GM19468 (cell line): Measurements from ENCODE around the gene KRT36.

Source experiments
- ATAC-seq: cut with Tn5 transposase; IDR thresholded peaks from one replicate; pipeline ENCODE4 v1.9.1; 2021; ENCODE audit warnings: mild to moderate bottlenecking, moderate library complexity, moderate number of reproducible peaks; ENCODE audit not compliant: unreplicated experiment; ENCODE audit errors: extremely low read depth

KRT36 gene

DNA sequence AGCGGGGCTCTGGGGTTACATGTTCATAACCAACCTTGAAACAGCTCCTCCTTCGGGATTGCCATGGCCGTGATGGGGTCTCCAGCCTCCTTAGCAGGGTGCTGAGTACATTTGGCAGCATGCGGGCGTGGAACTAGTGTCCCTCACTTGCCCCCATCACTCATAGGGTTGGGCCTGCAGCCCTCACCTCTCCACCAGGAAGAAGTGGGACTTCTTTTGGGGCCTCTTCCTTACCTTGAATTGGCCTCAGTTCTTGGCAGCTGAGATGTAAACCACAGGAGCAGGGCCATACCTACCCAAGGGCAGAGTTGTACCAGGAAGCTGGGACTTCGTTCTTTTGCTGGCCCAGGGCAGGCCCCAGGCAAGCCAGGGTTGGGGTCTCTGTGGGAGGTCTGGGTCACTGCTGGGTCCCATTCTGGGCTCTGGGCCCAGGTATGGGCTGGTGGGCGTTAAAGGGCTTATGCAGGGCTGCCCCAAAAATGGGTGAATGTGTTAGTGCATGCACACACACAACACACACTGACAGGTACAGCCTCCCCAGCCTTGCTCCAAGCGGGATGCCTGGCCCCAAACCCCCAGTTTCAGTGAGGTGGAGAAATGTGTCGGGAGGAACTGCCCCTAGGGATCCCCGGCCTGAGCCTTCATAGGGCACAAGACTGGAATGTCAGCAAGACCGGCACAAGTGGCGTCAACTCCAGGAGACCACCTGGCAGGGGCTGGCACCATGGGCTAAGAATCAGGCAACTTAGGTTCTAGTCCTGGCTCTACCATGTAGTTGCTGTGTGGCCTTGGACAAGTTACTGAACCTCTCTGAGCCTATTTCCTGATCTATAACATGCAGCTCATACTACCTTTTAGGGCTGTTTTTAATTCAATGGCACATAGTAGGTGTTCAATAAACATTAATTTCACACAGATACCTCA, 32.9 kb upstream of the KRT36 start:
- ATAC-seq: no peak

DNA sequence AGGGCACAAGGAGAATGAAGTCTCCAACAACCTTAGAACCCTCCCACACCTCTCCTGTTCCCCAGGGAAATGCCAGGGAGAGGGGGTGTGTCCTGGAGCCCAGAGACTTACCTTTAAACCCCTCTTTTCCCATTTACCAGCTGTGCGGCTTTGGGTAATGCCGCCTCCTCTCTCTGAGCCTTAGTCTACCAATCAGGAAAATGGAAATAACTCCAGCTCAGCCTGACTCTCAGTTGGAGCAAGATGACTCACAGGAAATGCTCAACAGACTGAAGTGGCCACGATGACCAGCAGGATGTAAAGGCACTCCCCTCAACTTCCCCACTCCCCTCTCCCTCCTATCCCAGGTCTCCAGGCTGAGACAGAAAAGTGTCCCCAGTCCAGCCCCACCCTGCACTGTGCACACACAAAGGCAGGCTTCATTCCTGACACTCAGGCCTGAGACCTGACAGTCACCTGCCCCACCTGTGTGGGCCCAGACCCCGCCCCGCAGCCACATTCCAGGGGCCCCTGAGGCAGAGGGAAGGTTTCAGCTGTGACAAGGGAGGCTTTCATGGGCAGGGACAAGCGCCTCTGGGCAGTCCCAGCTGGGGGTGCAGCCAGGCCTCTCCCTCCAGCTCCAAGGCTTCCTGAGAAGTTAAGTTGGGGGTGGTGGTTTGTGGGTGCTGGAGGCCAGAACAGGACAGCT, 32.0 kb upstream of the KRT36 start:
- no peak for ATAC-seq

DNA sequence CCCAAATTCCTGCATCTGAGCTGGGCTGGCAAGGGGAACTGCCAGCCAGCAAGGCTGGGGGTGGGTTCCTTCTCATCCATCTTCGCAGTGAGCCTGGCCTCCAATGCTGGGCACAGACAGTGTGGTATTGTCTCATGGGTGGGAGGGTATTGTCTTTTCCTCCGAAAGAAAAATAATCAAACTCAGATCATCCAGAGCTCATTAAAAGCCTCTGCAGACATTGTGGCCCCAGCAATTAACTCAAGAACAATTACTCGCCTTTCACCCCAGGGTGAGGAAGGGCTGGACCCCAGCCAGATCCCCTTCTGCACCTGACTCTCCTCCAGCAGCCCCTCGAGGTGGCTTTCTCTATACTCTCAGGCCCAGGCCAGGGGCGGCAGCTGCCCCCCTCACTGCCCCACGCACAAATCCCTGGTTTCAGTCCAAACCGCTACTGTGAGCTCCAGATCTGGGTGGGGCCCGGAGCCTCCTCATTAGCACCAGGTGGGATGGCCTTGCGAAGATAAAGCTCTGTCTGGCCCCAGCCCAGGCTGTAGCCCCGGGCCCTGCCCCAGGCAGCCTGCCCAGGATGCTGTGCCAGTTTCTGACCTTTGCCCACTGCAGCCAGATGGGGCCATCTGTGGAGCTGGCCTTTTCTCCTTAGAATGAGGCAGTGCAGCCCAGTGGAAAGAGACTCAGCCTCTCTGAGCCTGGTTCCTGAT, 31.3 kb upstream of the KRT36 start:
- ATAC-seq: no peak

DNA sequence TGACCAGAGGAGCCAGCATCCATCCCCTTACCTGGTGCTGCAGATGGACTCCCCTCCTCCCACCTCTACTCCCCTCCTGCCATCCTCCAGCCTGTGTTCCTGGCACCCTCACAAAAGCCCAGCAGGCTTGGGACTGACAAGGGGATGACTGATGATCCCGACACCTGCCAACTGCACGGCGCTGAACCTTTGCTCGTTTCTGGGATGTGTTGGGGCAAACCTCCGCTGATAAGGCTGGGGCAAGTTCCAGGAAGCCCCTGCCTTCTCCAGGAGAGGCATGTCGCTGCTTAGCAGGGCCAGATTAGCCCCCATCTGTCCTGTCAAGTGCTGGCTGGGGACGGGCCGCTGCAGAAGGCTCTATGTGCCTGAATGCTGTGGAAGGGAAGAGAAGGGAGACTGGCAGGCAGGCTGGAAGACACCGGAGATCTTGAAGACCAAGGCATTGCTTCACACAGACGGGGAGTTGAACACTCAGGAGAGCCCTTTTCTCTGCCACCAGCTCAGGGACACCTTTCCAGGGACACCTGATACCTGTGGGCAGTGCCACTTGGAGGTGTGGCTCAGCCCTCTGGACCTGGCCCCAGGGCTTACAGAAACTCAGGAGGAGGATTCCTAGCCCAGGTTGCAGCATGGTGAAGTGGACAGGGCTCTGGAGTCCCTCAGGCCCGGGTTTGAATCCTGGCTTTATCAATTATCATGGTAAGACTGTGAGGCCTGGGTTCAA, 30.0 kb upstream of the KRT36 start:
- ATAC-seq: no peak

DNA sequence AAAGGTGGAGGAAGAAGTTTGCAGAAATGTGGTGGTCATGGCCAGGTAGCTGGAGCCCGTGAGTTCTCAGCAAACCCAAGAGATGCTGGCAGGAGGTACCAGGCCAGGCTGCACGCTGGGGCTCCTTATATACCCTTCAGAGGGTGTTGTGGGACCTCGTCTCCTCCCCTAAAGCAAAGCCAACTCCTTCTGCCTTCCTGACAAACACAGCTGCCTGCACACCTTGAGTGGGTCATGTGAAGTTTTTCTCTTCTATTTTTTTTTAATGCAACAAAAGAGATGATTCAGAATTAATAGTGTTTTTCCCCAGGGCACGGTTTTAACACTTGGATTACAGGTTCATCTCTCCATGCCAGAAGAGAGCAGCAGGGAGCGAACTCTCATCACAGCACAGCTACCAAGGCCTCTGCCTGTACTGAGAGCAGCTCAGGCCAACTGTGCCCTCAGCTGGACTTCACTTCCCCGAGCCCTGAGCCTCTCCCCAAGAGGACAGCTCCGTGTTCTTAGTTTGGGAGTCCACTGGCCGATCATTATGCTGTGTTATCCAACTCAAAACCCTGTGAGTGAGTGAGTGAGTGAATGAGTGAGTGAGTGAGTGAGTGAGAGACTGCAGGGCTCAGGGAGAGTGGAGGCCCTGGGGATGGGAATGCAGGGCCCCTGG, 29.2 kb upstream of the KRT36 start, which contains the start of gene KRT15:
Gene KRT15, minus strand, starts transcription at position 102 of the 661 bp plus-strand sequence. Its CDS starts 63 bp downstream, at position 39.
- no peak for ATAC-seq

DNA sequence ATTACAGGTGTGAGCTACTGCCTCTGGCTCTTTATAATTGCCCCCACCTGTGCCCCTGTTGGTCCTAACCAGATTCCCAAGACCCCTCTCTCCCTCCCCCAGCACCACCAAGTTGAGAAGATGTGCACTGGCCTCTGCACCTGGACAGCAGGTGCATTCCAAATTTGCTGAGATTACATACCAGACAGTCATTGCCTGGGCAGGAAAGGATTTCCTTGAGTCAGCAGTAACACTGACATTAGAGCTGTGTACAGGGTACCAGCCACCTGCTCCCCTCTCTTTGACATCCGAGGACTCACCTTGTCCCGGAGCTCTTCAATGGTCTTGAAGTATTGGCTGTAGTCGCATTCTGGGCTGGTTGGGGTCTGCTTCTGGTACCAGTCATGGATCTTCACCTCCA, 28.3 kb upstream of the KRT36 start:
- ATAC-seq: no peak

DNA sequence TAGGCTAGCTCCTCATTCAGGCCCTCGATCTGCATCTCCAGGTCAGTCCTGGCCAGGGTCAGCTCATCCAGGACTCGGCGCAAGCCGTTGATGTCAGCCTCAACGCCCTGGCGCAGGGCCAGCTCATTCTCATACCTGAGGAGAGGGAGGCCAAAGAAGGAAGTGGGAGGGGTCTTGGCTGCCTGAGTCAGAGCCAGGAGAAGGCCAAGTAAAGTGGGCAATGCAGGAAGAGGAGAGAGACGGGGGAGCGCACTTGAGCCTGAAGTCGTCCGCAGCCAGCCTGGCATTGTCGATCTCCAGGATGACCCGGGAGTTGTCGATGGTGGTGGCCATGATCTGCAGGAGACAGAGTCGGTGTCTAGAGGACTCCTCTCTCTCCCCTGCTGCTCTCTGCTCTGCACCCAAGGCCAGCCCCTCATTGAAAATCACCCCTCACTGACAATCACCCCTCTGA, 27.1 kb upstream of the KRT36 start:
- no peak for ATAC-seq

DNA sequence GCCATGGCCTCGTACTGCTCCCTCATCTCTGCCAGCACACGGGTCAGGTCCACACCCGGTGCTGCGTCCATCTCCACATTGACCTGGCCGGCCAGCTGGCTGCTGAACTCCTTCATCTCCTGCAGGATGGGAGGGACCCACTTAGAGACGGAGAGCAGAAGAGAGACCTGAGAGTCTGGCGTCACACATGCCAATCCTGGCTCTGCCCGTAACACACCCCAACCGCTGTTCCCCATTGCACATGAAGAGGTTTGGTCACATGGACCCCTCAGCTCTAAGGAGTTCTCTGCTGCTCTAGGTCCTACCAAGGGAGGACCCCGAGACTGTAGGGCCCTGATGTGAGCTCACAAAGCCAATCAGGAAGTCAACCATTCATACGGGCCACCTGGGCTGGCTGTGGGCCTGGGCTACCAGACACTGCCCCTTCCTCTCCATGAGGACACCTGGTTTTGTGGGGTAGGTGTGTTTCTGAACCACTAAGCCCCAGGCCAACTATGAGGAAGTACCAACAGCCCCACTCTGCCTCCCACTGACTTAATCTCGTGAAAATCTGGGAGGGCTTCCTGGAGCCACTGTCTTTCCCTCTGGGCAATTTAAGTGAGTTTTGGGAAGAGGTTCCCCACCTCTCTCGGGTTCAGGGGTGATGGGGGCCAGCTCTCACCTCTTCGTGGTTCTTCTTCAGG, 26.6 kb upstream of the KRT36 start:
- ATAC-seq: no peak

DNA sequence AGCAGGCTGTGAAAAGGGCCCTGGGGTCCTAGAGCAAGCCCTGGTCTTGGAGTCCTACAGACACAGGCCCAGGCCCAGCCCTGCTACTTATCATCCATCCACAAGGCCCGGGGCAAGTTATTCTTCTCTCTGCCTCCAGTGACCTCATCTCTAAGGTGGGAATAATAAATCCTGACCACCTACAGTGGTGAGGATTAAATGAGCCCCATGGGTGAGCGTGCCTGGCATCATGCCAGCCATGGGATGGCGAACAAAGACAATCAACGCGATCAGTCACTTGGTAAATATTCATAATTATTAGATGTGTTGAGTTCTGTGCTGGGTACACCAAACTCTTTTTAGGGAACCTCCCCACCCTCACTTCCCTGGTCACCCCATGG, 23.4 kb upstream of the KRT36 start:
- no peak for ATAC-seq

DNA sequence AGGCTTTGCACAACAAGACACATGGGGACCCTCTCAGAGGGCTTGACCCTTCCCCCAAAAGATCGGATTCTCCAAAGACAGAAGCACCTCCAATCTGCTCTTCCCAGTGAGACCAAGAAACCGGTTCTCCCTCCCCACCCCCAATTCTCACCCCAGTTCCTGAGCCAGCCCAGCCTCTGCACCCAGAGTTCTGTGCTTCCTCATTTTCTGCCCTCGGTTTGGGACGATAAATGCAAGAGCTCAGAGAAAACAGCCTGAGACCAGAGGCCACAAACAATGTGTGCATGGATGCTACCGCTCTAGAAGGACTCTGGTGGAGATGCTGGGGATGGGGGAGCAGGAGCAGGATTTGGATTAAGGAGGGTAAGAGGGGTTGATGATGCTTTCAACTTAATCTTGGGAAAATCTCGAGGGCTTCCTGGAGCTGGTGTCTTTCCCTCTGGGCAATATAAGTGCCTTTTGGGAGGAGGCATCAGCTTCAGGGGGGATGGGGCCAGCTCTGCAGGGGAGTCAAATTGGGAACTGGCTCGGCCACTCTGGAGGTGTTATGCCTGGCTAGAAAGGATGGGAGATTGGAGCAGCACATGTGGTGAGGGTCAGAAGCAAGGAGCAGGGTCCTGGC, 22.9 kb upstream of the KRT36 start:
- ATAC-seq: no peak

DNA sequence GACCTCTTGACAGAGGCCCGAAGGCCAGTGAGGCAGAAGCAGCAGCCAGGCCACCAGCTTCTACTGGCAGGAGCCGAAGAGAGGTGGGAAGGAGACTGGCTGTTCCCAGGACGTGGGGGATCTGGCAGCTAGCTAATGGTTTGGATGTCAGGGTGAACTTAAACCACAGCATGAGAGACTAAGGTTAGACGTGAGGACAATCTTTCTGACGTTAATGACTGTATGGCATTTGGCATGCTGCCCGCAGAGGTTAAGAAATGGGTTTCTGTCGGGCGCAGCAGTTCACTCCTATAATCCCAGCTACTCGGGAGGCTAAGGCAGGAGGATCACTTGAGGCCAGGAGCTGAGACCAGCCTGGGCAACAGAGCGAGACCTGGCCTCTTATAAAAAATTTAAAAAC, 22.0 kb upstream of the KRT36 start:
- no peak for ATAC-seq

DNA sequence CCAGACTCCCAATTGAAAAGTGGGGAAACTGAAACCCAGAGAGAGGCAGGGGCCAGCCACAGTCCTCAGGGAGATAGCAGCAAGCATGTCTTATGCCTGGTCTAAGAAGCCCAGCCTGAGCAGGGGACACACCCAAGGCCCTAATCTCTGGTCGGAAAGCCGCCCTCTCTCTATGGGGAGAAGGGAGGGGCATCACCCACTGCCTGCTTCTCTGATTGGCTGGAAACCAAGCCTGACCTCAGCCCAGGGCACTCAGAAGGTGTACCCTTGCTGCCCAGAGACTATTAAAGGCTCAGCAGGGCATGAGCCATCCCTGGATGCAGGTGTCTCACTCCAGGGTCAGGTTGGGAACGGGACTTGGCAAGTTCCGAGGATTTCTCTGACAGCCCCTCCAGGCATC, 21.4 kb upstream of the KRT36 start:
- ATAC-seq: no peak

DNA sequence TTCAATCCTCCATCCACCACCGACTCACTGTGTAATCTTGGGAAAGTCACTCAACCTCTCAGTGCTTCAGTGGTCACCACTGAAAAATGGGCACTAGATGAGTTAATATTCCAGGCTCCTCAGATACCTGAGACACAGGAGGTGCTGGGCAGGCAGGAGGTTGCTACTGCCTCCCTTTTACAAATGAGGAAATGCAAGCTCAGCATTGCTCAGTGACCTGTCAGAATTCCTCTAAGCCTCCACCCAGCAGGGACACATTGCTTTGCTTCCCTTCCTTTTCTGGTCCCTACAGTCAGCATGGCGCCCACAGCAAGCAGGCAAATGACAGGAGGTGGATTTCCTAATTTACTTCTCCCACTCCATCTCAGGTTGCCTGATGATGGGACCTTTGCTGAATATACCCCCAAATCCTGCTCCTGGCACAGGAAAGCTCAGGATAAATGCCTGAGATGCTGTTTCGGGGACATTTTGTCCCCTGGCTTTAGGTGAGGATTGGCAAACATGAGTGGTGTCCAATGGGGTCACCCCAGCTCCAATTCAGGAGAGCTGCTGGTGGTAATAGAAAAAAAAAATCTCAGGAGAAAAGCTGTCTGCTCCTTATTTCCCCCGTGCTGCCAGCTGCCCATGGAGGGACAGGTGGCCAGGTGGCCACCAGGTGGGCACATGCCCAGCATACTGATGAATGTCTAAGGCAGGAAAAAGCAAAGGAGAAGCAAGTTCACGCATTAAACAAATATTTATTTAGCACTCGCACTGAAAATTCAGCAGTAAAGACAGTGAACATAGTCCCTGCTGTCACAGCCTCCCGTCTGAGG, 20.7 kb upstream of the KRT36 start:
- ATAC-seq: no peak

DNA sequence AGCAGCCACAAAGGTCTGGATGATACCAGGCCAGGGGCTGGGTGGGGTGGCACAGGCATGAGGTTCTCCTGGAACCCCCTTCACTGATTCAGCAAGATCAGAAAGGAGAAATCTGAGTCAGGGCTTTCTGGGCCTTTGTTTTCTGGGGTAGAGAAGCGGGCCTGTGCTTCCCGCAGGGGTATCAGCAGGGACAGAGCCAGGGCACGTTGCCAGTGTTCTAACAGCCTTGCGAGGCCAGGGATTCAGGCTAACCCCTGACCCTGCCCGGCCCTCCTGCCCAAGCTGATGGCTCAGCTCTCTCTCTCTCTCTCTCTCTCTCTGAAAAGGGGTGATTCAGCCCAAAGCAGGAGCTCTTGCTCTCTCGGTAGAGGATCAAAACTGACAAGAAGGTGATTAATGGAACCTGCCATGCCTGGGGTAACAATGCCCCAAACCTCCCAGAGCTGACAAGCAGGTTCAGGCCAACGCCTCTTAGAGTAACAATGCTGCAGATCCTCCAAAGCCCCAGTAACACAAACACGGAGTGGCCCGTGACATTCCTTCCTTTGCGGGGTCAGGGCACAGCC, 17.7 kb upstream of the KRT36 start:
- no peak for ATAC-seq

DNA sequence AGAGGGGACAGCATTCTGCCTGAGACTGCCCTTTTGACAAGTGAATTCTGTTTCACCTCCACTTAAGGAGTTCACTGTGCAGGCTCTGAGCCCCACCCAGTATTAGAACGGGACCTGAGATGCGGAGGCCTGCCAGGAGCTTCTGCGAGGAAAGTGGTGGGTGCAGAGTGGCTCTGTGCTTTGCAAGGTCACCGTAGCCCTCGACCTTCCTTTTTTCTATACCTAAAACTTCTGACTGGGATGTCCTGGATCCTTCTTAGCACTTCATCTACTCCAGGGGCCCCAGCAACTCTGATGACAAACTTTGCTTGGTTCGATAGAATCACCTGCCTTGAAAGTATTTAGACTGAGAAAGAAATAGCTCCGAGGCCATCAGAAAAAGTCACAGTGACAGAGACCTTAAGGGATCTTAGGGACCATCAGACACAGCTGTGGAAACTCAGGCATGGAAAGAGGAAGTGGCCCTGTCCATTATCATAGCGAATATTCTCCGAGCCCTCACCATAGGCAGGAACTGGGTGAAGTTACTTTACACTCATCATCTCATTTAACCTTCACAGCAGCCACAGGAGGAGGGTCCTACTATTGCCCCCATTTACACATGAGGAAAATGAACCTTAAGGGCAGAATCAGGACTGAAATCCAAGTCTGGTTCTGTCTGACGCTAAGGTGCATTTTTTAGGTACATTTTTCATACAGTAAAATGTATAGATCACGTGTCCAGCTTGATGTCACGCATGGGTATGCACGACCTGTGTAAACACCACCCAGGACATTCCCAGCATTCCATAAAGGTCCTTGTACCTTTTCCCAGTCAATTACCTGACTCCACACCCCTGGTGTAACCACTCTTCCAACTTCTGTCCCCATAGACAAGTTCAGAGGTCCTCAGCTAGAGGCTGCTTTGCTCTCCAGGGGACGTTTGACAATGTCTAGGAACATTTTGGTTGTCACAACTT, 16.4 kb upstream of the KRT36 start:
- no peak for ATAC-seq

DNA sequence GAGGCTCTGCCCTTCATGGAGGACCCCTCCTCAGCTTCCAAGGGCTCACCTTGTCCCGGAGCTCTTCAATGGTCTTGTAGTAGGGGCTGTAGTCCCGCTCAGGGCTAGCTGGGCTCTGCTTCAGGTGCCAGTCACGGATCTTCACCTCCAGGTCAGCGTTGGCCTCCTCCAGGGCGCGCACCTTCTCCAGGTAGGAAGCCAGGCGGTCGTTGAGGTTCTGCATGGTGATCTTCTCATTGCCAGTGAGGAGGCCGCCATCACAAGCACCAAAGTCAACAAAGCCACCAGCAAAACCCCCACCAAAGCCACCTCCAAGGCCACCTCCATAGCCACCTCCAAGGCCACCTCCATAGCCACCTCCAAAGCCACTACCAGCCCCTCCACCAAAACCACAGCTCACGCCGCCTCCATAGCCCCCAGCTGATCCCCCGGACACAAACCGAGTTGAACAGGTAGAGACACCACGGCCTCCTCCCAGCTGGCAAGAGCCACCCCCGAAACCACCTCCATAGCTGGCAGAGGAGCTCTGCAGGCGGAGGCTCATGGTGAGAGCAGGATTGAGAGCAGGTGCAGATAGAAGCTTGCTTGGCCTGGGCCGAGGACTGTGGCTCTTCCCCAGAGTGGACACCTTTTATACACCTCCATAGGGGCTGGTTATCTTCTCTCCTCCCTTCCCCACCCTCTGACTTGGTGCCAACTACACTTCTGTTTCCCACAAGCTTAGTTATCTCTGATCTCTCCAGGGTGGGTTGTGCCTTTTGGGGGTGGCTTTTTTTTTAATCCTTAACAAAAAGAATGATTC, 15.5 kb upstream of the KRT36 start, which contains the start of gene KRT13:
Gene KRT13, minus strand, starts transcription at position 606 of the 802 bp plus-strand sequence. Its CDS starts 62 bp downstream, at position 544.
- ATAC-seq: no peak
